GM12878 (cell line): ENCODE results near the gene ANO6. TPM values are rescaled to one million over a fixed set of nuclear protein-coding genes. Genes with fewer than 3 reads are reported as not detected.

Source experiments
- ATAC-seq: fragments of 200-7000 bp; cut with Tn5 transposase; 3 replicates; pipeline ENCODE4 v1.9.1; 2020; ENCODE audit warnings: mild to moderate bottlenecking, moderate library complexity
- BruUV-seq: library from RNA; stranded (reverse); fragments of 400-500 nt; replicated peaks from 2 replicates; lab custom pipeline; 2021; lab: Mats Ljungman, UMichigan
- CTCF ChIA-PET: fragments of 300-600 bp; sonication (Branson Sonifier 250); formaldehyde crosslinking; extraction: SDS; loops from one replicate; lab custom pipeline; 2021; ENCODE audit warnings: inconsistent platforms; lab: Yijun Ruan, JAX
- POLR2A ChIA-PET: fragments of 350-600 bp; formaldehyde crosslinking; extraction: SDS; loops from one replicate; lab custom pipeline; 2021; ENCODE audit warnings: inconsistent platforms; lab: Charles Lee
- RAD21 ChIA-PET: fragments of 300-600 bp; sonication (Branson Sonifier 250); formaldehyde crosslinking; loops from one replicate; lab custom pipeline; 2023; ENCODE audit warnings: antibody characterized with exemption; ENCODE audit not compliant: unreplicated experiment; lab: Charles Lee
- SMC1A ChIA-PET: fragments of 300-600 bp; sonication (Branson Sonifier 250); formaldehyde crosslinking; loops from one replicate; lab custom pipeline; 2023; ENCODE audit not compliant: unreplicated experiment, uncharacterized antibody; lab: Charles Lee
- DNase-seq: peaks from one replicate; pipeline ENCODE4 v3.0.0-alpha.2; 2011; ENCODE audit warnings: low read depth, low spot score
- FAIRE-seq: peaks from 3 replicates; lab custom pipeline; 2011; peaks lifted over from hg19 to GRCh38; lab: Jason Lieb, UNC
- H2AFZ ChIP-seq: 2 replicates; pipeline ENCODE4 v1.6.0; 2011; ENCODE audit warnings: low read depth, low read length, control low read depth; ENCODE audit not compliant: control insufficient read depth
- H3K27ac ChIP-seq: 2 replicates; pipeline ENCODE4 v1.5.1; 2011; ENCODE audit warnings: control low read depth; ENCODE audit not compliant: control insufficient read depth, insufficient read depth
- H3K27me3 ChIP-seq, 2 experiments: replicated peaks in 1 of 2; 2 replicates each; pipeline versions ENCODE4 v1.6.0 to v1.6.1; 2011; ENCODE audit warnings: low read length in 1 of 2; ENCODE audit not compliant: control insufficient read depth in 2 of 2, insufficient read depth in 2 of 2
- H3K36me3 ChIP-seq, 2 experiments: 2 replicates each; pipeline ENCODE4 v1.5.1; 2011; ENCODE audit warnings: low read length in 1 of 2; ENCODE audit not compliant: control insufficient read depth in 2 of 2, insufficient read depth in 2 of 2
- H3K4me1 ChIP-seq: 2 replicates; pipeline ENCODE4 v1.6.1; 2011; ENCODE audit warnings: mild to moderate bottlenecking, low read length, moderate library complexity, mixed read lengths; ENCODE audit not compliant: control insufficient read depth, insufficient read depth
- H3K4me2 ChIP-seq: 2 replicates; pipeline ENCODE4 v1.6.0; 2011; ENCODE audit warnings: control low read depth; ENCODE audit not compliant: control insufficient read depth, insufficient read depth
- H3K4me3 ChIP-seq: fragments of 200-600 bp; sonication (generic); 2 replicates; pipeline ENCODE4 v1.5.1; 2016
- H3K79me2 ChIP-seq: 2 replicates; pipeline ENCODE4 v1.6.0; 2011; ENCODE audit warnings: low read length; ENCODE audit not compliant: control insufficient read depth, insufficient read depth
- H3K9ac ChIP-seq: 2 replicates; pipeline ENCODE4 v1.8.0; 2011; ENCODE audit warnings: low read length, control low read depth, mixed read lengths; ENCODE audit not compliant: control insufficient read depth, insufficient read depth
- H3K9me3 ChIP-seq: replicated peaks from 3 replicates; pipeline ENCODE4 v1.5.1; 2011; ENCODE audit warnings: mild to moderate bottlenecking, low read length; ENCODE audit not compliant: control insufficient read depth, insufficient read depth
- H4K20me1 ChIP-seq: 2 replicates; pipeline ENCODE4 v1.6.0; 2011; ENCODE audit not compliant: control insufficient read depth, insufficient read depth
- CREB1 ChIP-seq: IDR thresholded peaks from 2 replicates; pipeline ENCODE4 v1.6.1; 2012; ENCODE audit warnings: low read depth, mild to moderate bottlenecking, inconsistent platforms
- HCFC1 ChIP-seq: fragments of 150-350 bp; IDR thresholded peaks from 2 replicates; pipeline ENCODE4 v1.6.1; 2014; ENCODE audit warnings: low read length
- NKRF ChIP-seq: fragments of 450-650 bp; conservative IDR thresholded peaks from 2 replicates; pipeline ENCODE4 v1.6.1; 2017; ENCODE audit warnings: mild to moderate bottlenecking, moderate library complexity
- STAT1 ChIP-seq: fragments of 450-650 bp; conservative IDR thresholded peaks from 2 replicates; pipeline ENCODE4 v1.6.1; 2014; ENCODE audit warnings: antibody characterized with exemption, mild to moderate bottlenecking
- WGBS: methylation state at CpG from one replicate; pipeline ENCODE4 v1.1.6; 2016; ENCODE audit warnings: low lambda C conversion rate; ENCODE audit not compliant: insufficient replicate concordance, insufficient coverage; ENCODE audit errors: missing lambda C conversion rate; 5-methylcytosine and 5-hydroxymethylcytosine counted together
- in situ Hi-C: fragments of 300-500 bp; cut with MboI; formaldehyde crosslinking; loops from 9 replicates; pipeline ENCODE4 v1.14.3; 2018; ENCODE audit warnings: mixed read lengths
- intact Hi-C: fragments of 100-400 bp; cut with micrococcal nuclease; formaldehyde crosslinking; loops from one replicate; pipeline ENCODE4 v1.14.2; 2022; ENCODE audit not compliant: unreplicated experiment
- polyA plus RNA-seq, 11 experiments: library from polyadenylated mRNA; depleted of rRNA in 4 of 11; unstranded in 6 of 11; stranded (reverse) in 5 of 11; fragments of >200 nt; fragmentation: Nextera tagmentation in 4 of 11; fragmentation: Illumina TruSeq in 1 of 11; extraction: Ambion mirVana in 4 of 11; extraction: Trizol in 1 of 11; gene quantifications; 1 replicate in 1 of 11; 2 replicates in 10 of 11; pipeline versions ENCODE4 v1.2.1 to v1.2.3, GENCODE V29; 2011 to 2016; ENCODE audit warnings: inconsistent platforms in 2 of 11, missing spikeins in 2 of 11, low read depth in 1 of 11
- total RNA-seq, 4 experiments: library from RNA; depleted of rRNA in 3 of 4; stranded (reverse); fragments of >200 nt in 3 of 4; fragmentation: Illumina TruSeq in 1 of 4; extraction: Trizol in 1 of 4; gene quantifications; 2 replicates each; pipeline versions ENCODE4 v1.2.1 to v1.2.3, GENCODE V29; 2013 to 2021

ANO6 gene
- total and polyA plus RNA-seq, 10 of the 15 experiments (the other 5 are each of a cell fraction or from before 2014, with no cell fraction given): 4.6 to 30.3 (median 26.0) TPM

GRCh38 chr12:45220969-45221368 is 5.1 kb downstream of the ANO6 start:
- no peak overlapping the region for H3K4me2 ChIP-seq
- 100% methylated on average over 6 of the region's 6 CpGs for WGBS
- DNase-seq: no peak
- ChIA-PET RAD21 (no interaction called here), SMC1A (interaction anchor here (0.9 to 2.3 kb wide), 6 partner anchors 9 to 38 kb away, joined by 3 to 6 read pairs (median 3); no protein-coding TSS in a partner anchor), CTCF (interaction anchor here (1.0 to 1.6 kb wide), 4 partner anchors 9 to 37 kb away, joined by 3 to 7 read pairs (median 4); no protein-coding TSS in a partner anchor), POLR2A (interaction anchor here (1.9 kb wide), 1 partner anchor 8 kb away, joined by 8 read pairs; no protein-coding TSS in a partner anchor)
- no peak overlapping the region for H3K9ac ChIP-seq
- FAIRE-seq: no peak
- no peak overlapping the region for H3K27ac ChIP-seq
- peaks cover 93% of the 10 kb centered on the region for H3K79me2 ChIP-seq
- no peaks in the 10 kb centered on the region for H3K9me3 ChIP-seq
- no peaks in the 10 kb centered on the region for H3K36me3 ChIP-seq
- H3K4me3 ChIP-seq: no peak overlapping the region
- ATAC-seq: no peak
- peaks cover 15% of the 10 kb centered on the region for H3K4me1 ChIP-seq
- no peak overlapping the region for H2AFZ ChIP-seq
- TF ChIP-seq CREB1 (no peak), HCFC1 (no peak), NKRF (no peak), STAT1 (no peak)
- H3K27me3 ChIP-seq: no peaks in the 10 kb centered on the region
- in situ Hi-C loops (no loop called here), intact Hi-C loops (no loop called here)
- no peaks in the 10 kb centered on the region for H4K20me1 ChIP-seq
- BruUV-seq: no TSS peak
